Caco-2 (cell line): ENCODE results near the gene DARS2. TPM values are rescaled to one million over a fixed set of nuclear protein-coding genes. Genes with fewer than 3 reads are reported as not detected.

Experiments
- BruUV-seq: library from RNA; stranded (reverse); fragments of 400-500 nt; replicated peaks from 2 replicates; lab custom pipeline; 2021; lab: Mats Ljungman, UMichigan
- CTCF ChIA-PET: fragments of 300-600 bp; sonication (Branson Sonifier 250); formaldehyde crosslinking; loops from one replicate; lab custom pipeline; 2022; ENCODE audit warnings: antibody characterized with exemption; lab: Charles Lee
- POLR2A ChIA-PET: fragments of 300-600 bp; sonication (Branson Sonifier 250); formaldehyde crosslinking; loops from one replicate; lab custom pipeline; 2022; ENCODE audit warnings: antibody characterized with exemption; lab: Charles Lee
- DNase-seq, 2 experiments: peaks; one replicate each; pipeline versions ENCODE4 v3.0.0 to v3.0.0-alpha.2; 2020 to 2022
- H3K27me3 ChIP-seq: replicated peaks from 2 replicates; pipeline ENCODE4 v1.6.0; 2011; ENCODE audit warnings: low read length; ENCODE audit not compliant: control insufficient read depth, insufficient read depth
- H3K36me3 ChIP-seq: 2 replicates; pipeline ENCODE4 v1.5.1; 2011; ENCODE audit warnings: low read length; ENCODE audit not compliant: control insufficient read depth, insufficient read depth
- H3K4me1 ChIP-seq: fragments of 250-450 bp; sonication (Bioruptor Pico); 2 replicates; pipeline ENCODE4 v1.5.1; 2020; ENCODE audit warnings: mild to moderate bottlenecking
- H3K4me3 ChIP-seq: 2 replicates; pipeline ENCODE4 v1.5.1; 2011; ENCODE audit warnings: low read depth, mild to moderate bottlenecking, control low read depth, low read length
- H3K9me3 ChIP-seq: fragments of 250-450 bp; sonication (Bioruptor Pico); 2 replicates; pipeline ENCODE4 v1.5.1; 2020; ENCODE audit warnings: mild to moderate bottlenecking, moderate library complexity
- H3K27ac Mint-ChIP-seq: one replicate; pipeline ENCODE4 v1.8.0; 2022; ENCODE audit warnings: mixed read lengths; ENCODE audit not compliant: unreplicated experiment
- H3K27me3 Mint-ChIP-seq: one replicate; pipeline ENCODE4 v1.8.0; 2022; ENCODE audit warnings: mixed read lengths; ENCODE audit not compliant: insufficient read depth, unreplicated experiment
- H3K36me3 Mint-ChIP-seq: one replicate; pipeline ENCODE4 v1.8.0; 2022; ENCODE audit warnings: mild to moderate bottlenecking, mixed read lengths; ENCODE audit not compliant: insufficient read depth, unreplicated experiment
- H3K4me1 Mint-ChIP-seq: one replicate; pipeline ENCODE4 v1.8.0; 2022; ENCODE audit warnings: low read depth, mixed read lengths; ENCODE audit not compliant: unreplicated experiment
- H3K4me3 Mint-ChIP-seq: one replicate; pipeline ENCODE4 v1.8.0; 2022; ENCODE audit warnings: mild to moderate bottlenecking, moderate library complexity, mixed read lengths; ENCODE audit not compliant: unreplicated experiment
- H3K9me3 Mint-ChIP-seq: one replicate; pipeline ENCODE4 v1.8.0; 2022; ENCODE audit warnings: mixed read lengths; ENCODE audit not compliant: unreplicated experiment
- CTCF ChIP-seq, 2 experiments: fragments of 200-600 bp in 1 of 2; IDR thresholded peaks; 1 replicate in 1 of 2; 2 replicates in 1 of 2; pipeline versions ENCODE4 v1.5.1 to v1.8.0; 2011 to 2022; ENCODE audit warnings: antibody characterized with exemption in 1 of 2, control low read depth in 1 of 2, inconsistent platforms in 1 of 2, low read depth in 1 of 2, low read length in 1 of 2, mild to moderate bottlenecking in 1 of 2, moderate library complexity in 1 of 2; ENCODE audit not compliant: insufficient read depth in 1 of 2, severe bottlenecking in 1 of 2, unreplicated experiment in 1 of 2
- intact Hi-C: fragments of 100-400 bp; cut with micrococcal nuclease; formaldehyde crosslinking; loops from one replicate; pipeline ENCODE4 v1.10.0; 2022; ENCODE audit not compliant: unreplicated experiment
- total RNA-seq: library from RNA; stranded (reverse); gene quantifications from 2 replicates; pipeline ENCODE4 v1.2.3, GENCODE V29; 2022

Gene DARS2
- total RNA-seq, 1 experiment from 2014 or later = 41.3 TPM

GRCh38 chr1:173886746-173887611 lies 62.5 kb downstream of the DARS2 start:
- POLR2A ChIA-PET = no interaction called here
- TF ChIP-seq CTCF (IDR thresholded peaks at IDR 0.05; ENCODE audit: insufficient read depth in 1 of 2, low read depth in 1 of 2, low read length in 1 of 2, severe bottlenecking in 1 of 2, unreplicated experiment in 1 of 2) = no peak
- no peak overlapping the region for H3K4me3 Mint-ChIP-seq
- Histone ChIP-seq H3K4me3 (no peak overlapping the region), H3K9me3 (no peaks in the 10 kb centered on the region), H3K27me3 (no peaks in the 10 kb centered on the region), H3K36me3 (no peaks in the 10 kb centered on the region; the same call in 1 of the 2 replicates), H3K4me1 (peaks cover 5% of the 10 kb centered on the region; the same call in 1 of the 2 replicates)
- intact Hi-C loops = no loop called here
- no peaks in the 10 kb centered on the region for H3K36me3 Mint-ChIP-seq
- peaks cover 8% of the 10 kb centered on the region for H3K4me1 Mint-ChIP-seq
- no peak for DNase-seq
- no peaks in the 10 kb centered on the region for H3K9me3 Mint-ChIP-seq
- no peaks in the 10 kb centered on the region for H3K27me3 Mint-ChIP-seq
- CTCF ChIA-PET = no interaction called here
- H3K27ac Mint-ChIP-seq = no peak overlapping the region
- BruUV-seq = no TSS peak

DNA sequence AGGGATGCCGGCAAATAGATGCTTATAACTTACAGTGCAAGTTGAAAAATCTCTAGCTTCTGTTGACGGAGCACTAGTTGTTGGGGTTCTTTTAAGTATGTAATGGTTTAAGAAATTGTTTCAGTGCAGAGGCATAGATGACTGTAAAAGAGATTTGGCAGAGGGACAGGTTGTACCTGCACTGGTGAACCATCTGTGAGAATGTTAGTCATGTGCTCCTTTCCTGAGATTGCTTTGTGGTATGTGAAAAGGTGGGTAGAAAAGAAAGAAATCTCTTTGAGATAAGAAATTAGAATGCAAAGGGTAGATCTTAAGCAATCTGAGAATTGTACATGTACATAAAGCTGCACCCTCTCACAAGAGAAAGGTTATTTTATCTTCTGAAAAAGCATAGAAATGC lies 63.2 kb downstream of the DARS2 start:
- ChIA-PET CTCF (no interaction called here), POLR2A (interaction anchor here (1.0 kb wide), 1 partner anchor 19 kb away, joined by 3 read pairs; the partner anchor contains the start of gene ZBTB37)
- peaks cover 5% of the 10 kb centered on the region; the same call in 1 of the 2 replicates for H3K4me1 ChIP-seq
- Mint-ChIP-seq H3K4me3 (no peak overlapping the region), H3K9me3 (no peaks in the 10 kb centered on the region), H3K27ac (no peak overlapping the region), H3K4me1 (peaks cover 8% of the 10 kb centered on the region), H3K27me3 (no peaks in the 10 kb centered on the region), H3K36me3 (no peaks in the 10 kb centered on the region)
- H3K36me3 ChIP-seq = no peaks in the 10 kb centered on the region; the same call in 1 of the 2 replicates
- intact Hi-C loops = no loop called here
- no peaks in the 10 kb centered on the region for H3K9me3 ChIP-seq
- no peak overlapping the region for H3K4me3 ChIP-seq
- no peaks in the 10 kb centered on the region for H3K27me3 ChIP-seq
- no peak for TF ChIP-seq CTCF (IDR thresholded peaks at IDR 0.05; ENCODE audit: insufficient read depth in 1 of 2, low read depth in 1 of 2, low read length in 1 of 2, severe bottlenecking in 1 of 2, unreplicated experiment in 1 of 2)
- no peak for DNase-seq
- BruUV-seq = no TSS peak

DNA sequence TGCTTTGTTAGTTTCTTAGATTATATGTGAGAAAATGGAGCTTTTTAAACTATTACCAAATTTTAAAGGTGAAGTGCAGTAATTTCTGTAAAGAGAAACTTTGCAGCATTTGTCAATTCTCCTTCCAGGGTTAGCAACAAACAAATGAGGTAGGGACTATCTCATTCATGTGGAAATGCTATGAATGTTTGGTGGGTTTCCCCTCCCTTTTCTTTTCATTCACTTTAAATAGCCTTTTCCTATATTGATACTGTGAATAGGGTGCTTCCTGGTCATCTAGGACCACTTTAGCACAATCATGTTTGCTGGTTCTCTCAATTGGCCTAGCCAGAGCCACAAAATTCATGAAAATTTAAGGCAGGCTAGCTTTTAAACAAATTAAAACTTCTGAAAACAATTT lies 64.3 kb downstream of the DARS2 start:
- Histone ChIP-seq H3K36me3 (no peaks in the 10 kb centered on the region; the same call in 1 of the 2 replicates), H3K4me1 (peaks cover 5% of the 10 kb centered on the region; the same call in 1 of the 2 replicates), H3K9me3 (no peaks in the 10 kb centered on the region), H3K4me3 (no peak overlapping the region), H3K27me3 (no peaks in the 10 kb centered on the region)
- Mint-ChIP-seq H3K27ac (no peak overlapping the region), H3K9me3 (no peaks in the 10 kb centered on the region), H3K27me3 (no peaks in the 10 kb centered on the region), H3K4me1 (peaks cover 8% of the 10 kb centered on the region), H3K4me3 (no peak overlapping the region), H3K36me3 (no peaks in the 10 kb centered on the region)
- intact Hi-C loops = no loop called here
- no peak for TF ChIP-seq CTCF (IDR thresholded peaks at IDR 0.05; ENCODE audit: insufficient read depth in 1 of 2, low read depth in 1 of 2, low read length in 1 of 2, severe bottlenecking in 1 of 2, unreplicated experiment in 1 of 2)
- no peak for DNase-seq
- ChIA-PET CTCF (no interaction called here), POLR2A (interaction anchor here (1.0 kb wide), 1 partner anchor 20 kb away, joined by 3 read pairs; the partner anchor contains the start of gene ZBTB37)
- BruUV-seq = no TSS peak
